Measurements from ENCODE around the gene PPARGC1A. TPM values are rescaled to one million over a fixed set of nuclear protein-coding genes. Genes with fewer than 3 reads are reported as not detected.

The PPARGC1A gene
- total RNA-seq, 2 experiments from 2014 or later = not detected

DNA sequence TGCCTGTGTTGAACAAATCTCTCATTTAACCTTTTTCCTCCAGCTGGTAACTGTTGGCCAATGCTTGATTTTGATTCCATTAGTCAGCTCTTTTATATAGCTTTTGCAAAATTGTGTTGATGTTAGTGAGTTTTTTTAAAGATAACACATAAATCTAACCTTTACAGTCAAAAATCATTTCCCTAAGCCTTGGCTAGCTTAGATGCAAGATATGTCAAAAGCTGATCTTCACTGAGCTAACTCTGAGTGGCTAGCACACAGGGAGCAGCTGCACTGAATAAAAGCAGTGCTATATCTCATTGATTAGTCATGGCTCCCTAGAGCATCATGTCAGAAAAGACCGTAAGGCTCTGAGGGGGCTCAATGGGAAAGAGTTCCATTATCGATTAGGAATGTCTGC lies 78.7 kb downstream of the PPARGC1A start:
- H3K4me3 Mint-ChIP-seq = no peak overlapping the region
- intact Hi-C loops (cut with micrococcal nuclease) = no loop called here
- peaks cover 3% of the 10 kb centered on the region for H3K9me3 Mint-ChIP-seq
- no peak for DNase-seq
- no peaks in the 10 kb centered on the region for H3K36me3 Mint-ChIP-seq
- no peaks in the 10 kb centered on the region for H3K4me1 Mint-ChIP-seq (ENCODE audit: low read depth)
- CTCF ChIA-PET = no interaction called here
- POLR2A ChIA-PET = no interaction called here
- no peak overlapping the region for H3K27ac Mint-ChIP-seq
- H3K27me3 Mint-ChIP-seq = no peaks in the 10 kb centered on the region

DNA sequence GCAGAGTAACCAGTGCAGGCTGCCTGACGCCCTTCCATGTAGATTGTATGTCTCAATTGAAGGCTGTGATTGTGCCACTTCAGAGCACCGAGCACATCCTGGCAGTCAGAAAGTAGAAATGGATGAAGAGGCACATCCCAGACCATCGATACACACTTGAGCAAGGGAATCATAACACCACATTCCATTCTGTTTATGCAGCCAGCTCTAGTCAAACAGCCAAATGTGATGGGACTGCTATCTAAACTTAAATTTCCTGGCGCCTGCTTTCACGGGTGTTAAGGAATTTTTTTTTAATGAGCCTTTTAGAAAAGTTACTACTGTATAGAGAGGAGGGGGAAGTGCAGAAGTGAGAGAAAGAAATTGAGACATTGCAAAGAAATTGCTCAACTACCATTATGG lies 84.4 kb downstream of the PPARGC1A start:
- no peak for DNase-seq
- Mint-ChIP-seq H3K4me3 (no peak overlapping the region), H3K36me3 (no peaks in the 10 kb centered on the region), H3K27me3 (no peaks in the 10 kb centered on the region), H3K9me3 (no peaks in the 10 kb centered on the region), H3K27ac (no peak overlapping the region), H3K4me1 (ENCODE audit: low read depth) (no peaks in the 10 kb centered on the region)
- POLR2A ChIA-PET = no interaction called here
- CTCF ChIA-PET = no interaction called here
- intact Hi-C loops (cut with micrococcal nuclease) = no loop called here

DNA sequence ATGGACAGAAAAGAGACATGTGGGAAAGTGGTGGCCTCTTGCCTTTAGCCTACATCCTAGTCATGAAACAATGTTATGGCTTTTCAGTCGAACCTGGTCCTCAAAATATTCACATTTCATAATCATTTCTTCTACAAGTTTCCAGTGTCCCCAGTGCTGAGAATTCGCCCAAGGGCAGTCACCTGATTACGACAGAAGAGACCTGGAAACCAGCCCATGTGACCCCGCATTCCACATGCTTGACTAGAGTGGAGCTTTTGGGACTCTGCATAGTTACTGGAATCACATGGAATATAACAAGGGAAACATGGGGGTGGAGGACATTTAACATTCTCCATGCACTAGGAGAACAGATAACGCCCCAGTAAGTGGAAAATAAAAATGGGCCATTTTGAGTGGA lies 100.1 kb downstream of the PPARGC1A start:
- ChIA-PET CTCF (interaction anchor here (0.5 to 0.8 kb wide), 2 partner anchors 443 to 684 kb away, joined by 3 read pairs; no protein-coding TSS in a partner anchor), POLR2A (no interaction called here)
- no peaks in the 10 kb centered on the region for H3K4me1 Mint-ChIP-seq (ENCODE audit: low read depth)
- peaks cover 3% of the 10 kb centered on the region for H3K9me3 Mint-ChIP-seq
- intact Hi-C loops (cut with micrococcal nuclease) = no loop called here
- H3K4me3 Mint-ChIP-seq = no peak overlapping the region
- no peak overlapping the region for H3K27ac Mint-ChIP-seq
- DNase-seq = no peak
- no peaks in the 10 kb centered on the region for H3K36me3 Mint-ChIP-seq
- no peaks in the 10 kb centered on the region for H3K27me3 Mint-ChIP-seq

DNA sequence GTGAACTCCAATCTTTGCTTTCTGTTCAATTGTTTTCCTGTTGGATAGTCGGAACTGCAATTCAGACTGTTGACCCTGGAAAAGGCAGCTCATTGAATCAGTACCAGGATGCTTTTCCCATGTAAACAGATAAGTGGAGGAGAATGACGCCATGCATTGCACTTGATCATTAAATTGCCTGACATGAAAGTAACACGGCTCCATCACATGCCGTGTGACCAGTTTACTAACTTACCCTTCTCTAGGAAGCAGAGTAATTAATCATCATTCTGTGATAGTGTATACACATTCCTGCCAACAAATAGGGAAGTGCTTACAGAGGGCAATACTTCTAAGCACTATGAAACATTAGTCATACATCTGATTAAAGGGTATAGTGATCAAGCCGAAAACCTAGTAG lies 101.4 kb downstream of the PPARGC1A start:
- Mint-ChIP-seq H3K9me3 (peaks cover 6% of the 10 kb centered on the region), H3K27me3 (no peaks in the 10 kb centered on the region), H3K4me1 (ENCODE audit: low read depth) (no peaks in the 10 kb centered on the region), H3K4me3 (no peak overlapping the region), H3K27ac (no peak overlapping the region), H3K36me3 (no peaks in the 10 kb centered on the region)
- CTCF ChIA-PET = no interaction called here
- POLR2A ChIA-PET = no interaction called here
- no peak for DNase-seq
- intact Hi-C loops (cut with micrococcal nuclease) = no loop called here

DNA sequence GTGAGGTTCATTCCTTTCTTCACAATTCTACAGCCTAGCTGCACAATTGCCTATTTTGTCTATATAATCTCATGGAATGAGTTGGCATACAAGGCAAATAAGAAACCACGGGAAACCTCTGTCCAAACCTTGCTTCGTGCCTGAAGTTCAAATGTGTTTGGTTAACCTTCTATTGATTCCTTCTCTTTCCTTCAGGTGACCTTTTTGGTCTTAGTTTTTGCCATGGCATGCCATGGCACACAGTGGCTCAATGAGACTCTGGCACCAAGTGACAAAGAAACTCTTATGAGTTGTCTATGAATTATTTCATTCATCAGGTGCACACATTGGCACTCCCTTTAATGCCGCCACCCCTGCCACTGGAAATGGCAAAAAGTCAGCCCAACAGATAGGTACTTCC lies 101.8 kb downstream of the PPARGC1A start:
- H3K4me3 Mint-ChIP-seq = no peak overlapping the region
- H3K27ac Mint-ChIP-seq = no peak overlapping the region
- H3K27me3 Mint-ChIP-seq = no peaks in the 10 kb centered on the region
- peaks cover 6% of the 10 kb centered on the region for H3K9me3 Mint-ChIP-seq
- no peak for DNase-seq
- POLR2A ChIA-PET = no interaction called here
- no peaks in the 10 kb centered on the region for H3K4me1 Mint-ChIP-seq (ENCODE audit: low read depth)
- no peaks in the 10 kb centered on the region for H3K36me3 Mint-ChIP-seq
- CTCF ChIA-PET = no interaction called here
- intact Hi-C loops (cut with micrococcal nuclease) = no loop called here

DNA sequence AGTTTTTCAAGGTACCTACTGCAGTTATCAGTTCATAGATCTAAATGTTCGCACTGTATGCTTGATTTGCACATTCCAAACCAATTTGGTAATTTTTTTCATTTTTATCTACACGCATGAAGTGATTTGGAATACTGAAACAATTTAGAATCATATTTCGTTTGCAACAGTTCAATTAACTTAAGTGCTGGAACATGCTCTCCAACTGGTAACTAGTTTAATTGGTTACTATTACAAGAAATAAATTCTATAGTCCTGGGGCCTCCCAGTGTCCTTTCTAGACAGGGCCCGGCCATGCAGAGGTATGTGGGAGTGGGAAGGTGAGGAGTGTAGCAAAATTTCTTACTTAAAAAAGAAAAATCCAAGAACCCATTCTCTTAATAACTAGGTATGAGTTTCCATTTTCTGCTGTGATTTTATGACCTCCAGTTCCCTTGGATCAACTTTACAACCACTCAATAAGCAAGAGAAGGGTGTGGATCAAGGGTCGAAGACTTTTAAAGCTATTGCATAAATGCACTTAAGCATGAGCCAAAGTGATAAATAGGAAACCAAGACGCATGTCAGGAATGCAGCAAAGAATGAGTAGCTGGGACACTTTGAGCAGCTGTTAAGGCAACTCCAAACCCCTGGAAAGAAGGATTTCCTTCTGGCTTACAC lies 106.9 kb downstream of the PPARGC1A start:
- Mint-ChIP-seq H3K36me3 (no peaks in the 10 kb centered on the region), H3K27ac (no peak overlapping the region), H3K9me3 (peaks cover 11% of the 10 kb centered on the region), H3K27me3 (no peaks in the 10 kb centered on the region), H3K4me3 (no peak overlapping the region), H3K4me1 (ENCODE audit: low read depth) (no peaks in the 10 kb centered on the region)
- ChIA-PET POLR2A (no interaction called here), CTCF (no interaction called here)
- DNase-seq = no peak
- intact Hi-C loops (cut with micrococcal nuclease) = no loop called here

DNA sequence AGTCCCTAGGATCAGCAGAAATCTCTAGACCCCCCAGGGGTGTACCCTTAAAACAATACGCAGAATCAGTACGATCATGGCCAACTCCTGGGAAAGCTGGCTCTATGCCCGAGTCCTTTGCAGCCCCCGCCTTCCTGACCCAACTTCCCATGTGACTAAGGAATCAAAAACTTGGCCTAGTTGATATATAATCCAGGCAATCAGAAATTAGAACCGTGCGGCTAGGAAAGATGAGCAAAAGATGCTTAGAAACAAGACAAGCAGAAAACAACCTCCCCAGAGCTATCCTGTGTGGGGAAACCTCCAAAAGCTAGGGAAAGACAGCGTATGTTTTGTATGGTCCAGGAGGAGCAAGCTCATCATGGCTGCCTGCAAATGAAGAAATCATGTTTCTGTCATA lies 110.0 kb downstream of the PPARGC1A start:
- H3K36me3 Mint-ChIP-seq = no peaks in the 10 kb centered on the region
- no peak for DNase-seq
- ChIA-PET CTCF (no interaction called here), POLR2A (no interaction called here)
- peaks cover 8% of the 10 kb centered on the region for H3K9me3 Mint-ChIP-seq
- no peak overlapping the region for H3K4me3 Mint-ChIP-seq
- H3K27me3 Mint-ChIP-seq = no peaks in the 10 kb centered on the region
- no peaks in the 10 kb centered on the region for H3K4me1 Mint-ChIP-seq (ENCODE audit: low read depth)
- intact Hi-C loops (cut with micrococcal nuclease) = no loop called here
- H3K27ac Mint-ChIP-seq = no peak overlapping the region

DNA sequence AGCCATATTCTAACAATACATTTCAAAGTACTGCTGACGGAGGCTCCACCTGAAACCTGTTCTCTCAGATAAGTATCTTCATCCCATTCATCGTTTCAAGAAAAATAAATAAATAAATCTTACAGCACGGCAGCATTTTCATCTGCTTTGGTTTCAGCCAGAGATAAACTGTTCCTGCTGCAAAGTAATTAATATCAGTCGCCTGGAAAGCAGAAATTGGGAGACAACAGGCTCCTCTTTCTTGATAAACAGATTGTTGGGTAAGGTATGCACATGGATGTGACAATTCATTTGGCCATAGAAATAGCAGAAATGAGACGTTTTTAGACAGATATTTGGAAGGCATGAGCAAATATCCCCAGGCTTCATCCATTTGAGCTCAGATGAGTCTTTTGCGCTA lies 110.4 kb downstream of the PPARGC1A start:
- ChIA-PET POLR2A (no interaction called here), CTCF (no interaction called here)
- H3K9me3 Mint-ChIP-seq = peaks cover 8% of the 10 kb centered on the region
- no peak overlapping the region for H3K27ac Mint-ChIP-seq
- intact Hi-C loops (cut with micrococcal nuclease) = no loop called here
- H3K36me3 Mint-ChIP-seq = no peaks in the 10 kb centered on the region
- no peaks in the 10 kb centered on the region for H3K4me1 Mint-ChIP-seq (ENCODE audit: low read depth)
- no peak overlapping the region for H3K4me3 Mint-ChIP-seq
- H3K27me3 Mint-ChIP-seq = no peaks in the 10 kb centered on the region
- DNase-seq = no peak

DNA sequence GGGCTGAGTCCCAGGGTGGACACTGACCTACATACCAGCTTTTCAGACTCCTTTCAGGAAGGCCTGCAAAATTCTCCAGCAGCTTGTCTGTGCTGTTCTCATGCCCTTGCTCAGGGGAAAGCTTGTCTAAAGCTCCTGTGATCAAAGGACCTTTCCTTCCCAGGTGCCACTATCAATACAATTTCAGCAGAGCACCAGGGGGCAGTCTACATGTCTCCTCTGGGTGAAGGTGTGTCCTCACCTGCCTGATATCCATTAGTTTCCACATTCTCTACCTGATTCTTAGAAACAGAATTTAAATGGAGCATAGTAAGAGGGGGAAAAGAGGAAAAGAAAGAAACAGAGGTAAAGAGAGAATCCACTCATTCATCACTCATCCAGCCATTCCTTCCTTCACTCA lies 114.2 kb downstream of the PPARGC1A start:
- CTCF ChIA-PET = no interaction called here
- H3K27ac Mint-ChIP-seq = no peak overlapping the region
- H3K4me3 Mint-ChIP-seq = no peak overlapping the region
- H3K9me3 Mint-ChIP-seq = no peaks in the 10 kb centered on the region
- POLR2A ChIA-PET = no interaction called here
- intact Hi-C loops (cut with micrococcal nuclease) = no loop called here
- no peaks in the 10 kb centered on the region for H3K4me1 Mint-ChIP-seq (ENCODE audit: low read depth)
- no peaks in the 10 kb centered on the region for H3K36me3 Mint-ChIP-seq
- DNase-seq = no peak
- H3K27me3 Mint-ChIP-seq = no peaks in the 10 kb centered on the region

DNA sequence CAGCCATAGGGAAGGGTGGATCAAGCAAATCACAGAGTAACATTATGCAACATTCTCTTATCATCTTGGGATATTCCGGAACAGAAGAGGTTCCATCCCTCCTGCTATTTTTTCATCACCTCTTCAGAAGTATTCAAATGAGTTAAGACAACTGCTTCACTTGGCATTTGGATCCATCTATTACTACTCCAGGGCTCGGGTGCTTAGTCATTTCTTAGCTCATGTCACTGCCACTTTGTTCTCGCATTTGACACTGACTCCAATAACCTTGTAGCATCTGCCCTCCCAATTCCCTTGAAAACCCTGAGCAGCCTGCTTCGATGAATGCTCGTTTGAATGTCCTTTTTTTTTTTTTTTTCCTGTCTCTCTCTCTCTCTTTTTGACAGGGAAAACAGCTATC lies 114.9 kb downstream of the PPARGC1A start:
- no peaks in the 10 kb centered on the region for H3K9me3 Mint-ChIP-seq
- POLR2A ChIA-PET = no interaction called here
- DNase-seq = no peak
- CTCF ChIA-PET = interaction anchor here (0.6 to 0.7 kb wide), 2 partner anchors 10 to 98 kb away, joined by 3 read pairs; no protein-coding TSS in a partner anchor
- no peaks in the 10 kb centered on the region for H3K36me3 Mint-ChIP-seq
- intact Hi-C loops (cut with micrococcal nuclease) = no loop called here
- H3K27me3 Mint-ChIP-seq = no peaks in the 10 kb centered on the region
- no peaks in the 10 kb centered on the region for H3K4me1 Mint-ChIP-seq (ENCODE audit: low read depth)
- no peak overlapping the region for H3K4me3 Mint-ChIP-seq
- no peak overlapping the region for H3K27ac Mint-ChIP-seq

DNA sequence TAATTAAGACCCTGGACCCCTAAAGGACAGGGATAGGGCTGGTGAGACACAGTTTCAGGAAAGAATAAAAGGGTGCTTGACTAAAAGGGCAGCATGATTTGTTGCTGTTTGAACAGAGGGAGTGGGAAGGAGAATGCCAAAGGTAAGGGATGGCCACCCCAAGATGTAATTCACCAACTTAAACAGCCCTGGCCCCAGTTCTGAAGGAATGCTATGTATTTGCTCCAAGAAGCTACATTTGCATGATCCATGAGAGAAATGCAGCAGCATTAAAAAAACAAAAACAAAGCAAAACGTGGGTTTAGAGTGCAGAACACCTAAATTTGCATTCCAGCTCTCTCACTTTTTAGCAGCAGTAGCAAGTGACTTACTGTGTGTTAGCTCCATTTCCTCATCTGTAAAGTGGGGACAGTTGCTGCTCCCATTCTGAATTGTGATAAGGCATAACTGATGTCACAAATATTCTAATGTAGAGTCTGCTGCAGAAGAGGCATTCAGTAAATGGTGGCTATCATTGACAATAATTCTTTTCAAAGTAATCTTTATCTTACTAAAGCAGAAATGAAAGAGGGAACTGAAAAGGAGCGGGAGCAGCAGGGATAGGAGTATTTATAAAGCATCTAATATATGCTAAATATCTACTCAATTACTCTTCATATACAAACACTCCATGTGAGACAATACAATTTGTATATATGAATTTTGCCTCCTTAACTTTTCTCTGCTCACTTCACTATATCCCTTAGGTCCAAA lies 115.8 kb downstream of the PPARGC1A start:
- H3K4me3 Mint-ChIP-seq = no peak overlapping the region
- POLR2A ChIA-PET = interaction anchor here (0.5 kb wide), 1 partner anchor 263 kb away, joined by 3 read pairs; no protein-coding TSS in a partner anchor

DNA sequence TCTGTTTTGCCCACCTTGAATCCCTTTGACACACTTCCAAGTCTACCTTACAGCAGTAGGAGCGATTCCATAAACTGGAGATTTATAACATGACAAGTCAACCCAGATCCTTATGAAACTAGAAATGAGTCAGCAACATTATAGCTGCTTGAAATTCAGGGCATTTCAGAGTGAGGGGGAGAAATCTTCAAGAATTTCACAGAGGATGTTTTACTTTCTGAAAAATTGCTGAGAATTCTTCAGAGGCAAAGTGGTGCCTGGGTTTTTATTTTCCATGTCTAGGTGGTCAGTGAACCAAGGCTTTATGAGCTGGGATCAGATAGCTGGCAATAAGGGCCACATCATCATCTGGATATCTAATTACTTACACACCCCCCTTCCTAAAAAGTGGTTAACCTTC lies 119.8 kb downstream of the PPARGC1A start:
- DNase-seq = no peak
- no peak overlapping the region for H3K27ac Mint-ChIP-seq
- H3K4me1 Mint-ChIP-seq (ENCODE audit: low read depth) = no peaks in the 10 kb centered on the region
- H3K9me3 Mint-ChIP-seq = peaks cover 3% of the 10 kb centered on the region
- ChIA-PET CTCF (no interaction called here), POLR2A (no interaction called here)
- H3K4me3 Mint-ChIP-seq = no peak overlapping the region
- H3K36me3 Mint-ChIP-seq = no peaks in the 10 kb centered on the region
- intact Hi-C loops (cut with micrococcal nuclease) = no loop called here
- no peaks in the 10 kb centered on the region for H3K27me3 Mint-ChIP-seq

More for the DNA sequence above, 115.8 kb downstream of the PPARGC1A start:
- intact Hi-C loops (cut with micrococcal nuclease) = no loop called here
- DNase-seq = no peak
- CTCF ChIA-PET = interaction anchor here (0.6 kb wide), 1 partner anchor 99 kb away, joined by 3 read pairs; no protein-coding TSS in a partner anchor
- Mint-ChIP-seq H3K27me3 (no peaks in the 10 kb centered on the region), H3K4me1 (ENCODE audit: low read depth) (no peaks in the 10 kb centered on the region), H3K36me3 (no peaks in the 10 kb centered on the region), H3K9me3 (no peaks in the 10 kb centered on the region), H3K27ac (no peak overlapping the region)

DNA sequence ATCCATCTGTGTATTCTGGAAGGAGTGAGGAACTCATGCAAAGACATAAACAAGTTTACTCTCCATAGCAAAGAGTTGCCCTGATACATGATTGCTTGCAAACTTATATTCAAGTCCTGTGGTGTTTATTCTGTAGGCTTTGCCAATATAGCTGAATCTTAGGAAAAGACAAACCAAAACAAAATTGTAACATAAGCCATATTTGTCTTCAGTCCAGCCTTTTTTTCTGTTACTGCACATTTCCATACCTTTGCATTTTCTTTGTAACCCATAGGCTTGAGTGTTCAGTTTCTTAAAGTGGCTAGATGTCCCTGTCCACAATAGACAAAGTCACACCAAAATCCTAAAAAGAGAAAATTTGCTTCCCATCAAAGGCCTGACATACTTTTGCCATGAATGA lies 120.4 kb downstream of the PPARGC1A start:
- Mint-ChIP-seq H3K4me3 (no peak overlapping the region), H3K27me3 (no peaks in the 10 kb centered on the region), H3K27ac (no peak overlapping the region), H3K4me1 (ENCODE audit: low read depth) (no peaks in the 10 kb centered on the region), H3K36me3 (no peaks in the 10 kb centered on the region), H3K9me3 (peaks cover 3% of the 10 kb centered on the region)
- ChIA-PET CTCF (no interaction called here), POLR2A (no interaction called here)
- DNase-seq = no peak
- intact Hi-C loops (cut with micrococcal nuclease) = no loop called here

Data from activated CD4-positive, alpha-beta memory T cell treated with anti-CD3 and anti-CD28 coated beads for 36 hours (primary cell).